Esophagus (tissue), 2 donors: ENCODE measurements around the gene TRIM38. TPM values are rescaled to one million over a fixed set of nuclear protein-coding genes. Genes with fewer than 3 reads are reported as not detected.
"Not testable (repeated sequence)": the region's sequence is repeated elsewhere in the genome, so short reads cannot be mapped to it uniquely, and the experiment has no call there.

ENCODE experiments used
- H3K27ac ChIP-seq, 2 donors: one replicate each; pipeline ENCODE4 v1.5.1; 2013; ENCODE audit warnings: low read depth in 2 of 2, mild to moderate bottlenecking in 2 of 2, inconsistent platforms in 1 of 2, low read length in 1 of 2, moderate library complexity in 1 of 2
- H3K27me3 ChIP-seq, 2 donors: one replicate each; pipeline ENCODE4 v1.6.1; 2013; ENCODE audit warnings: low read length in 2 of 2, control low read depth in 1 of 2, mild to moderate bottlenecking in 1 of 2; ENCODE audit not compliant: insufficient read depth in 2 of 2, control insufficient read depth in 1 of 2
- H3K36me3 ChIP-seq, 2 donors: one replicate each; pipeline ENCODE4 v1.6.1; 2013; ENCODE audit warnings: low read length in 1 of 2; ENCODE audit not compliant: control insufficient read depth in 2 of 2, insufficient read depth in 2 of 2
- H3K4me1 ChIP-seq, 2 donors: one replicate each; pipeline ENCODE4 v1.6.1; 2013; ENCODE audit warnings: low read length in 1 of 2; ENCODE audit not compliant: control insufficient read depth in 2 of 2, insufficient read depth in 2 of 2
- H3K4me3 ChIP-seq, 2 donors: one replicate each; pipeline ENCODE4 v1.5.1; 2013; ENCODE audit warnings: low read length in 2 of 2, mild to moderate bottlenecking in 2 of 2, low read depth in 1 of 2, moderate library complexity in 1 of 2
- H3K9me3 ChIP-seq, 2 donors: one replicate each; pipeline ENCODE4 v1.6.1; 2013; ENCODE audit warnings: mild to moderate bottlenecking in 2 of 2, low read depth in 1 of 2, low read length in 1 of 2, moderate library complexity in 1 of 2; ENCODE audit not compliant: control insufficient read depth in 2 of 2, insufficient read depth in 1 of 2
- WGBS, 2 donors: extraction: QIAGEN DNeasy Blood & Tissue Kit; methylation state at CpG; one replicate each; pipeline ENCODE4 v1.1.7; 2013; 5-methylcytosine and 5-hydroxymethylcytosine counted together
- polyA plus RNA-seq, 2 donors: library from polyadenylated mRNA; stranded (reverse); fragments of 200-250 nt; gene quantifications; one replicate each; pipeline ENCODE4 v1.2.3, GENCODE V29; 2013
- donor health status: healthy with polysubstance abuse.
- donor health status: Bipolar disorder and iron deficiency.

TRIM38 gene
- polyA plus RNA-seq, 2 donors = 4.7 to 5.7 TPM

DNA sequence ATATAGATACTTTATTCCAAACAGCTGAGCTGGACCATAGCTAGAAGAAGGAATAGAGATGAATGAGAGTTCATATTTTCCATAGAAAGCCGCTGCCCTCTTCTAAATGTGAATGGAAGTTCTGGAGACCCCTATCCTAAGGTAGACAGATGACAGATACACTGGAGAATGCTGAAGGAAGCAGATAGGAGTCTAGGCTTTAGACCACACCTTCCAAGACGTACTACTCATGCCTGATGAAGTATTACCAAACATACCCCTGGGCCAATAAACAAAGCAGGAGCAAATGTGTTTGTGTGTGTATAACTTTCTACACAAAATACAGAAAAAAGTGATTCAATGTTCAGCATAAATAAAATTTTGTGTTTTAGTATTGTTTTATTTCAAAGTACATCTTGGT is 23.0 kb upstream of the TRIM38 start:
- 59 to 79% methylated on average over 2 of the region's 2 CpGs for WGBS, 2 donors
- Histone ChIP-seq H3K4me3 (no peak overlapping the region), H3K36me3 (no peaks in the 10 kb centered on the region), H3K9me3 (no peaks in the 10 kb centered on the region), H3K27me3 (peaks cover 0 to 2% of the 10 kb centered on the region in 2 donors), H3K27ac (no peak overlapping the region), H3K4me1 (no peaks in the 10 kb centered on the region)

DNA sequence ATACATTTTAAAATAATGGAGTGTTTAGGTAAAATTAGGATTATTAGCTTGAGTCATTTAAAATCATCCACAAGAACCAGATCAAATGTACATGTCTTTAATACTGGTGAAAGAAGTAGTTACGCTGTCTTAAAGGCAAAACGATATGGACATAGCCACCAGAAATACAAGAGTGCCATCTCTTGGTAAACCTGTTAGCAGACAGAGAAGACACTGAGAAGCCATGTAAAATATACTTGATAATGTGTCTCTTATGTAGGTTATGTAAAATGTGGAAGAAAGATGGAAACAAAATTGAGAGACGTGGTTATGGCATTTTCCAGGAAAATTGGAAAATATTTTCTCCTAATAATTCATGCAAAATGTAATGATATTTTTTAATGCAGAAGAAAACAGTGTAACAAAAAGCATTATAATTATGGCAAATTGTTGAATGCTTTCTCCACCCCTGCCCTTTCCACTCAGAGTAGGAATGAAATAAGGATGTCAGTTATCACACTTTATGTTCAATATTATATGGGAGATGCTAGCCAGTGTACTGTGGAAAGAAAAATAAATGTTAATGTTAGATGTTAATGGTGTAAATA is 19.9 kb upstream of the TRIM38 start:
- Histone ChIP-seq H3K9me3 (no peaks in the 10 kb centered on the region), H3K27ac (no peak overlapping the region), H3K36me3 (no peaks in the 10 kb centered on the region), H3K27me3 (no peaks in the 10 kb centered on the region), H3K4me1 (no peaks in the 10 kb centered on the region), H3K4me3 (no peak overlapping the region)
- 29 to 32% methylated on average over 3 of the region's 3 CpGs for WGBS, 2 donors

DNA sequence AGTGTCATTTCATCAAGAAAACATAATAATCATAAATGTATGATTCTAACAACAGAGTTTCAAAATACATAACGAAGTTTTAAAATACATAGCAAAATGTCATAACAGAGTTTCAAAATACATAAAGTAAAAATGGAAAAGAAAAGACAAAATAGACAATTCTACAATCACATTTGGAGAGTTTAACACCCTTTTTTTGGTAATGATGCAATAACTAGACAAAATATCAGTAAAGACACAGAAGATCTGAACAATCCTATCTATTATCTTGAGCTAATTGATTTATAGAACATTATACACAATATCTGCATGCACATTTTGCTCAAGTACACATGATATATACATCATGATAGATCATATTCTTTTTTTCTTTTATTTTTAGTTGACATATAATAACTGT is 18.7 kb upstream of the TRIM38 start:
- H3K4me3 ChIP-seq = no peak overlapping the region
- no peaks in the 10 kb centered on the region for H3K36me3 ChIP-seq
- 84 to 89% methylated on average over 1 of the region's 1 CpG for WGBS, 2 donors
- H3K4me1 ChIP-seq = no peaks in the 10 kb centered on the region
- no peaks in the 10 kb centered on the region for H3K9me3 ChIP-seq
- H3K27ac ChIP-seq = no peak overlapping the region
- no peaks in the 10 kb centered on the region for H3K27me3 ChIP-seq

DNA sequence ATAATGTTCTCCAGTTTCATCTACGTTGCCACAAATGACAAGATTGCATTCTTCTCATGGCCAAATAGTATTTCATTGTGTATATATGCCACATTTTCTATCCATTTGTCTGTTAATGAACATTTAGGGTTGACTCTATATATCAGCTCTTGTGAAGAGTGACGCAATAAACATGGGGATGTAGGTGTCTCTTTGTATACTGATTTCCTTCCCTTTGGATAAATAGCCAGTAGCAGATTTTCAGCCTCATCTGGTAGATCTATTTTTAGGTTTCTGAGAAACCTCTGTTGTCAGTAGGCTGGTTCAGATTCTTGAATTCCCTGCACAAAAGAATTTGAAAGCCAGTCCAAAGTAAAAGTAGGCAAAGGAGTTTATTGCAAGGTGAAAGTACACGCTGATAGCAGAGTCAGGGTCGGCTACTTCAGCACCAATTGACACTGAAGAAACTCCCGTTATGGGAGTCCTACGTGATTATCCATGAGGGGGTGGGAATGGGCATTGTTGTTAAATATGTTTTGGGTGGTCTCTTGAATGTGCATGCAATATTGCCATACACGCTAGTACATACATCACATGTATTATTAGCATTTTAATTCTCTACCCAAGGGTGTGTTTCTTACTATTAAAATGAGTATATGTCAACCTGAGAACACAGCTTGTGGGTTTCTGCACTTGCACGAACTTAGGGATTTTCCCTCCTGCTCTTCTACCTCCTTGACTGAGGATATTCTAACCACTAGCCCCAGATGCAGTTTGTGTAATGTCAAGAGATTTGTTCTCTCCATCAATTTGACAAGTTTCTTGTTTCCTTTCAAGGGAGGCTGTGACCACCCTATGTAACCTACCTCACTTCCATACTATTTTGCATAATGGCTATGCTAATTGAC is 17.7 kb upstream of the TRIM38 start:
- 59 to 70% methylated on average over 8 of the region's 8 CpGs for WGBS, 2 donors
- Histone ChIP-seq H3K9me3 (no peaks in the 10 kb centered on the region), H3K27me3 (no peaks in the 10 kb centered on the region)

DNA sequence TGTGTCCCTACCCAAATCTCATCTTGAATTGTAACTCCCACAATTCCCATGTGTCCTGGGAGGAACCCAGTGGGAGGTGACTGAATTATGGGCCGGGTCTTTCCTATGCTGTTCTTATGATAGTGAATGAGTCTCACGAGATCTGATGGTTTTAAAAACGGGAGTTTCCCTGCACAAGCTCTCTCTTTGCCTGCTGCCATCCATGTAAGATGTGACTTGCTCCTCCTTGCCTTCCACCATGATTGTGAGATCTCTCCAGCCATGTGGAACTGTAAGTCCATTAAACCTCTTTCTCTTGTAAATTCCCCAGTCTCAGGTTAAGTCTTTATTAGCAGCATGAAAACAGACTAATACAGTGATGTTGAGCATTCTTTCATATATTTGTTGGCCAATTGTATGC is 16.9 kb upstream of the TRIM38 start:
- not testable (repeated sequence) for H3K9me3 ChIP-seq, H3K27ac ChIP-seq, H3K36me3 ChIP-seq, H3K4me3 ChIP-seq, H3K27me3 ChIP-seq, H3K4me1 ChIP-seq
- WGBS, 2 donors = 89 to 93% methylated on average over 3 of the region's 3 CpGs

More for the DNA sequence above, 17.7 kb upstream of the TRIM38 start:
- Histone ChIP-seq H3K27ac (no peak overlapping the region), H3K4me3 (no peak overlapping the region), H3K36me3 (no peaks in the 10 kb centered on the region), H3K4me1 (no peaks in the 10 kb centered on the region)

DNA sequence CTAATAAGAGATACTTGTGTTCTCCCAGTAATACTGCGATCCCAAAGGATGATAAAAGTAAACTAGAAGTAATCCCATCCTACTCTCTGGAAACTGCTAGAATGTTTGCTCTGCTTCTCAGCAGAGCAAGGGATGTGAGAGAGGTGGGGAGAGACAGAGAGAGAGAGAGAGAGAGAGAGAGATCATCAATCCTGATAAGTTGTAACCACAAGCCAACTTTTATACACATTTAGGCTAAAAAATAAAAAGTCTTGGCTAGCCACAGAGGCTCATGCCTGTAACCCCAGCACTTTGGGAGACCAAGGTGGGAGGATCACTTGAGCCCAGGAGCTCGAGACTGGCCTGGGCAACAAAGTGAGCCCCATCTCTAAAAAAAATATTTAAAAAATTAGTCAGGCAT is 16.0 kb upstream of the TRIM38 start:
- Histone ChIP-seq H3K27me3 (no peaks in the 10 kb centered on the region), H3K36me3 (no peaks in the 10 kb centered on the region), H3K4me3 (no peak overlapping the region), H3K27ac (no peak overlapping the region), H3K4me1 (no peaks in the 10 kb centered on the region), H3K9me3 (no peaks in the 10 kb centered on the region)
- WGBS, 2 donors = 78 to 89% methylated on average over 2 of the region's 2 CpGs

DNA sequence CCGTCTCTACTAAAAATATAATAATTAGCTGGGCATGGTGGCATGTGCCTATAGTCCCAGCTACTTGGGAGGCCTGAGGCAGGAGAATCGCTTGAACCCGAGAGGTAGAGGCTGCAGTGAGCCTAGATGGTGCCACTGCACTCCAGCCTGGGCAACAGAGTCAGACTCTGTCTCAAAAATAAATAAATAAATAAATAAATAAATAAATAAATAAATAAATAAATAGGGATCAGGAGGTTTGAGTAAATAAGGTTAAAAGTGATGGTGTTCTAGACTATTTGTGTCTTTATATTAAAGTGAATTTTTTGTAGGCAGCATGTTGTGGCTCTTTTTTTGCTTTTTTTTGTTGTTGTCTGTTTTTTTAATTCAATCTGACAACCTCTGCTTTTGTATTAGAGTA is 15.1 kb upstream of the TRIM38 start:
- not testable (repeated sequence) for H3K27me3 ChIP-seq, H3K27ac ChIP-seq, H3K4me1 ChIP-seq, H3K36me3 ChIP-seq, H3K4me3 ChIP-seq, H3K9me3 ChIP-seq
- WGBS, 2 donors = 93 to 94% methylated on average over 3 of the region's 3 CpGs

DNA sequence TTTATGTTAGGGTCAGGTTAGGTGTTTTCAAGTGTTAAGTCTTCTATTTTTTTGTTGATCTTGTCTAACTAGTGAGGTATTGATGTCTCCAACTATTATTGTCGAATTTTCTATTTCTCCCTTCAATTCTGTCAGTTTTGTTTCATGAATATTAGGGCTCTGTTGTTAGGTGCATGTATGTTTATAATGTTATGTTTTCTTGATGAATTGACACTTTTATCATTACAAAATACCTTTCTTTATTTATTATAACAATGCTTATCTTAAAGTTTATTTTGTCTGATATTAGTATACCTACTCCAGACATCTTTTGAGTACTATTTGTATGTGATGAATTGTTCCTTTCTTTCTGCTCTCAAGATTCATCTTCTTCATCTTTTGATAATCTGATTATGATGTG is 12.9 kb upstream of the TRIM38 start:
- Histone ChIP-seq H3K27me3 (no peaks in the 10 kb centered on the region), H3K9me3 (no peaks in the 10 kb centered on the region), H3K36me3 (no peaks in the 10 kb centered on the region), H3K4me1 (no peaks in the 10 kb centered on the region), H3K4me3 (no peak overlapping the region), H3K27ac (no peak overlapping the region)
- 83% methylated on average over 1 of the region's 1 CpG for WGBS, 2 donors

DNA sequence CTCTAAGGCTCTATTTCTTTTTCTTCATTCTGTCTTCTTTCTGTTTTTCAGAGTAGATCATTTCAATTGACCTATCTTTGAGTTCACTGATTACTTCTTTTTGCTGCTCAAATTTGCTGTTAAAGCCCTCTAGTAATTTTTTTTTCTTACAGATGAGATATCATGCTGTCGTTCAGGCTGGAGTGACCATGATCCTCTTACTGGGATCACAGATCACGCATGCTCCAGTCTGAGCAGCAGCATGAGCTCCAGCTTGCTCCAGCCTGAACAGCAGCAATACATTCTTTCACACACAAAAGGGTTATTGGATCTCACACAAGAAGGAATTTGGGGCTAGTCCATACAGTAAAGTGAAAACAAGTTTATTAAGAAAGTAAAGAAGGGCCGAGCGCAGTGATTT is 12.3 kb upstream of the TRIM38 start:
- H3K27me3 ChIP-seq = no peaks in the 10 kb centered on the region
- no peaks in the 10 kb centered on the region for H3K36me3 ChIP-seq
- WGBS, 2 donors = 47 to 66% methylated on average over 4 of the region's 4 CpGs
- H3K4me1 ChIP-seq = no peaks in the 10 kb centered on the region
- no peak overlapping the region for H3K4me3 ChIP-seq
- H3K9me3 ChIP-seq = no peaks in the 10 kb centered on the region
- H3K27ac ChIP-seq = no peak overlapping the region
